ENCODE measurements around the gene CAMK4.
"Not testable (repeated sequence)": the region's sequence is repeated elsewhere in the genome, so short reads cannot be mapped to it uniquely, and the experiment has no call there.

The CAMK4 gene

DNA sequence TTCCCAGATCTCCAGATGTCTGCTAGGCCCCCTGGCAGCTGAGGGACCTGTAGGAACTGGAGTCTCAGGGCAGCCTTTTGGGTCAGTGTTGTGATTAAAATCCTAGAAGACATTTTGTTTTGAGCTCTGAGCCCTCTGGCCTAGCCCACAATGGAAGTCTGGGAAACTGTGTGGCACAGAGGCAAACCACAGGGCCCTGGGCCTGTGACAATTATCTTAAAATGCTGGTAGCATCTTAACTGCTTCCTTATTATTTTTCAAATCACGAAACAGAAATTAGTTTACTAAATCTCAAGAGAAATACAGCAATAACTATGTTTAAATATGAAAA, 162.6 kb downstream of the CAMK4 start:
- no peak for DNase-seq

DNA sequence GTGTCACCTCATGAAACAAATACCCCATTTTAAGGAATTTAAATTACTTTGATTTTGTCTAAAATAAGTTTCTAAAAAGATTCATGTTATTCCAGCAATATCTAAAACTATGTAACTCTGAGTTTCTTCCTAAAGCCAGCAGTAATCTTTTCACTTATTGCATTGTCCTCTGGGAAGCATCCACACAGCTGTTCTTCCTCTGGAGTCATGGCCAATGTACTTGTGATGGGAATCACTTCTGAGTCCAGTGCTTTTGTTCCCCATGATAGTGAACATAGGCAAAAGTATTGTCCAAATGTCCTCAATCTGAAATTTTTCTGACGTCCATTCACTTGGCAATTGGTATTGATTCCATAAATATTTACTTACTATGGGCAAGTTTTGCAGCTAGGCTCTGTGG, 163.2 kb downstream of the CAMK4 start:
- DNase-seq, result no peak

DNA sequence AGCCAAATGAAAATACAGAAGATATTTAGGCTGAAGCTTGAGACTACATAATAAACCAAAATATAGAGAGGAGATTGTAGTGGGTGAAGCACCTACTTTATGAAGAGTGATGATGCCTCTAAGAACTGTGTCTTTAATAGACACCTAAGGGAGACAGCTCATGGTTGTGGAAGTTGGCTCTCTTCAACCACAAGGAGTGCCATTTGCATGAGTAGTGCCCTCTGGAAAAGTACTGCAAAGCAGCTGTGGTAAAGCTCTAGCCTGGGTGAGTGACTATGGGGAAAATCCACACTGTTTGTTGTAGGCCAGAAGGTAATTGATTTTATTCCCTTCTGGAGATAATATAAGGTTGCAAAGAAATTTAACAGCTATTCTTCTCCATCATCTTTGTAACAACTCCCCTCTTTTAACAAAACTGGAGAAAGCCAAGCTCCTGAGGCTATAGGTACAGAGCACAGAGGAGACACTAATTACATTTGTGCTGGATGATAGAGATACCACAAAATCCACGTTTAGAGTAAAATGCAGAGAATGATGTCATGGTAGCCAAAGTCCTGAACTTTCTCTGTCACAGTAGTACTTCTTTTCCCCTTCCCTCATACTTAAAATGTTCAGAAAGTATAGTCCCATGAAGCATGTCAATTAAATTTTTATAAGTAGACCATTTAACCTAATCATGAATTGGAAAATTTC, 165.4 kb downstream of the CAMK4 start:
- DNase-seq, result no peak

DNA sequence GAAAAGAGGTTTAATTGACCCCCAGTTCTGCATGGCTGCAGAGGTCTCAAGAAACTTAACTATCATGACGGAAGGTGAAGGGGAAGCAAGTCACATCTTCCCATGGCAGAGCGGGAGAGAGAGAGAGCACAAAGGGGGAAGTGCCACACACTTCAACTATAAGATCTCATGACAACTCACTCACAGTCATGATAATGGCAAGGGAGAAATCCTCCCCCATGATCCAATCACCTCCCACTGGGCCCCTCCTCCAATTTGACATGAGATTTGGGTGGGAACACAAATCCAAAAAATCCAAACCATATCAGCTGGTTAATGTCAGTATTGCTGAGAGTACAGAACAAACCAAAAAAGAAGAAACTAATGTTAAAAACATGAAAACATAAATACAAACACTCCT, 168.0 kb downstream of the CAMK4 start:
- DNase-seq, result no peak

DNA sequence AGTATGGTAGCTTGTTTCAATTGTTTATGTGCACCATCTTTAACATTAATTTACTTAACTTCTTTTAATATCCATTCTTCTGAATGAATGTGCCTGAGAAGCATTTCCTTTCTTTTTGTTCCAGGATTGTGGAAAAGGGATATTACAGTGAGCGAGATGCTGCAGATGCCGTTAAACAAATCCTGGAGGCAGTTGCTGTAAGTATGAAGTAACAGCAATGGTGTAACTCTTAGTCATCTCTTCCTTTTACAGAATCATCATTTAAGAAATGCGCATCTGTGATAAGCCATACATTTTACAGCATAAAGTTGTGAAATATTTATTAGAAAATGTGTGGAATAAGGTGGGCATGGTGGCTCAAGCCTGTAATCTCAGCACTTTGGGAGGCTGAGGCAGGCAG, 170.4 kb downstream of the CAMK4 start:
- DNase-seq, result no peak

DNA sequence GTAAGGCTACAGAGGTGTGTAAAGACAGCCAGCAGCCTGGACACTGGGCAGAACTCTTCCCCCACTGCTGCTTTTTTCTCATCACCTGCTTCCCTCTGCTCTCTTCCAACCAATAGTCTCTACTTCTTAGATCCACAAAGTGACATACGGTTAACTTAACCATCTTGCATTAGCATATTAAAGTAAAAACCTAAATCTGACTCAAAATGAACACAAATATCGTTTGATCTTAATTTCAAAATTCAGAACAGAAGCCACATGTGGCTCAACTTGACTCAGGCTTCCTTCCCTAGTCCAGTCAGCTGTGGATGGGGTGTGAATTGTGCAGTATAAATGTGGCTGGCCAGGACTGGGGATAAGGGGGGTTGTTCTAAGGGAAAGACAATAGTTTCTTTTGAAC, 173.8 kb downstream of the CAMK4 start:
- no peak for DNase-seq

DNA sequence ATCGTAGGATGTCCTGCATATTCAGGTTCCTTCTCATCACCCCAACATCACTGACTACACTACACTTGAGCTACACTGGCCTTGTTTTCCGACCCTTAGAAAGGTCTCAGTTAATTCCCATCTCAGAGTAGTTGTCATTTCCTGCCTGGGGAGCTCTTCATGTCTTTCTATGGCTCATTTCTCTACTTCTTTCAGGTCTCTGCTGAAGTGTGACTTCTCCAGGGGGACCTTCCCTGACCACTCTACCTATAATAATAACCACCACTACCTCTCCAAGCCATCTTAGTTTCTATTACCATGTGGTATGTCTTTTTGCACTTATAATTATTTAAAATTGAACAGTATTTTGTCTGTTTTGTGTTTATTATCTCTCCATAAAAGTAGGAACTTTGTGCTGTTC, 174.9 kb downstream of the CAMK4 start:
- DNase-seq, result no peak

DNA sequence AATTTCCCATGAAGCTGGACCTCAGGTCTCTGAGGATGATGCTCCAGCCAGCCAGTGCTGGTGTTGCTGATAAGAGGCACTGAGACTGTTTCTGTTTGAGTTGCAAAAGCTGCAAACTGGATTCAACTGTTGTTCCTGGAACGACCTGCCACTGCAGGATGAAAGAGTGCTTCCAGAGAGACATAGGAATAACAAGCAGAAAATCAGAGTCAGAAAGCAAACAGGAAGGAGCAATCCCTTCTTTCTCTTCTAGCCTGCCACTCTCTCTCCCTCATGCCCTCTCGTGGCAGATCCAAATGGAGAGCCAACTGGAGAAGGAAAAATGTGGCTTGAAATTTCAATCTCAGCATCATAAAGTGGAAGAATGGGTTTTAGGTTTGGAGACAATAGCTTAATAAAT, 177.7 kb downstream of the CAMK4 start:
- DNase-seq, result no peak

DNA sequence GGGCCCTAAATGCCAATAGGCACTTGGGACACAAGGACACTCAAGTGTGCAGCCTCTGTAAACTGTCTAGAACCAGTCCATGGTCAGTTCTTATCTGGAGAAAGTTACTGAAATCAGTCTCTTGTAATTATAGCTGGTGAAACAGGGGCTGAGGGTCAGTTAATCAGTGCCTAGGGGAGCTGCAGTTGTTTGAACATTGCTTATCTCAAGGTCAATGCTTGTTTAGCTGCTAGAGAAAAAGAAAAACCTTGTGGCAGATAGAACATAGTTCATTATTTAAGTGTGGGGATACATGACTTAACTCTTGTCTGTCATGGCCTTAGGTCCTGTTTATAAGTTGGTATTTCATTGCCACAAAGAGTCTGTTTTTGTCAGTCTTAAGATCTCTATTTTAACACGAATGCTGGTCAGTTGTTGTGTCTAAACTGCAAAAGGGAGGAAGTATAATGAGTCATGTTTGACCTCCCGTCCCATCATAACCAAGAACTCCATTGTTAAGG, 180.1 kb downstream of the CAMK4 start:
- DNase-seq, result no peak

DNA sequence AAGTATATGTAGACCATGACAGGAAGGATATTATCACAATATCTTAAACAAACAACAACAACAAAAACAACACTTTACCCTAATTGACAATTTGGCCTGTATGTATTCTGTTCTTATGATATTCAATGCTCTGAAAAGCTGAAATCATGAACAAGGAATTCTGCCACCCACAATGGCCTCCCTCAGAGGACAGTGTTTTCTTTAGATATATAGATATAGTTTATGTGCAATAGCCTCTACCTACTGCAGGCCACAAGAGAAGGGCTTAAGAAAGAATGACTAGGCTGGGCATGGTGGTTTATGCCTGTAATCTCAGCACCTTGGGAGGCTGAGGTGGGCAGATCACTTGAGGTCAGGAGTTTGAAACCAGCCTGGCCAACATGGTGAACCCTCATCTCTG, 183.4 kb downstream of the CAMK4 start:
- DNase-seq, result no peak

DNA sequence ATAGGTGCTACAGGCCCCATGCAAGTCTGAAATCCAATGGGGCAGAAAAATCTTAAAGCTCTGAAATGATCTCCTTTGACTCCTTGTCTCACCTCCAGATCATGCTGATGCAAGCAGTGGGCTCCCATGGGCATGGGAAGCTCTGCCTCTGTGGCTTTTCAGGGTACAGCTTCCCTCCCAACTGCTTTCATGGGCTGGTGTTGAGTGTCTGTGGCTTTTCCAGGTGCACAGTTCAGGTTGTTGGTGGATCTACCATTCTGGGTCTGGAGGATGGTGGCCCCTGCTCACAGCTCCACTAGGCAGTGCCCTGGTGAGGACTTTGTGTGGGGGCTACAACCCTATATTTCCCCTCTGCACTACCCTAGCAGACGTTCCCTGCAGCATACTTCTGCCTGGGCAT, 184.6 kb downstream of the CAMK4 start:
- no peak for DNase-seq

DNA sequence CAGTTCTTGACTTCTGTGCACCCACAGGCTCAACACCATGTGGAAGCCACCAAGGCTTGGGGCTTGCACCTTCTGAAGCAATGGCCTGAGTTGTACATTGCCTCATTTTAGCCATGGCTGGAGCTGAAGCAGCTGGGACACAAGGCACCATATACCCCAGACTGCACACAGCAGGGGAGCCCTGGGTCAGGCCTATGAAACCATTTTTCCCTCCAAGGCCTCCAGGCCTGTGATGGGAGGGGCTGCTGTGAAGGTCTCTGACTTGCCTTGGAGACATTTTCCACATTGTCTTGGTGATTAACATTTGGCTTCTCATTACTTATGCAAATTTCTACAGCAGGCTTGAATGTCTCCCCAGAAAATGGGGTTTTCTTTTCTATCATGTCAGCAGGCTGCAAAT, 185.1 kb downstream of the CAMK4 start:
- not testable (repeated sequence) for DNase-seq

DNA sequence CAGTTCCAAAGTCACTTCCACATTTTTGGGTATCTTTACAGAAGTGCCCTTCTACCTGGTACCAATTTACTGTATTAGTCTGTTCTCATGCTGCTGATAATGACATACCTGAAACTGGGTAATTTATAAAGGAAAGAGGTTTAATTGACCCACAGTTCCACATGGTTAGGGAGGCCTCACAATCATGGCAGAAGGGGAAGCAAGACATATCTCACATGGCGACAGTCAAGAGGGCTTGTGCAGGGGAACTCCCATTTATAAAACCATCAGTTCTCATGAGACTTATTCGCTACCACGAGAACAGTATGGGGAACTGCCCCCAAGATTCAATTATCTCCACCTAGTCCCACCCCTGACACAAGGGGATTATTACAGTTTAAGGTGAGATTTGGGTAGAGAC, 185.9 kb downstream of the CAMK4 start:
- DNase-seq, result not testable (repeated sequence)

DNA sequence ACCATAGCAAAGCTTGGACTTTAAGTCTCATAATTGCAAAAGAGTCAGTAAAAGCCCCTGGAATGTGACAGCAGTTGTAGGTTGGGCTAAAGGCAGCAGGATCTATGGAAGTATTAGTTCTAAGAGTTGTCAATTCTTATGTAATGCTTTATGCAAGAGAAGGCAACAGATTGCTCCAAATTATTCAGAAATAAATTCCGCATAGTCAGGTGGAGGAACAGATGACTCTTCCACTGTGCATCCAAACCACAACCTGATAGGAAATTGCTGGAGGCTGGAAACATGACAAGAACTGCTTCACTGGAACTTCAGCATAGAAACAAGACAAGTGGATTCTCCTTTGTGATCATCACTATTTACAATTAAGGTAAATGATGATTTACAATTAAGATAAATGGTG, 187.1 kb downstream of the CAMK4 start:
- DNase-seq, result no peak

DNA sequence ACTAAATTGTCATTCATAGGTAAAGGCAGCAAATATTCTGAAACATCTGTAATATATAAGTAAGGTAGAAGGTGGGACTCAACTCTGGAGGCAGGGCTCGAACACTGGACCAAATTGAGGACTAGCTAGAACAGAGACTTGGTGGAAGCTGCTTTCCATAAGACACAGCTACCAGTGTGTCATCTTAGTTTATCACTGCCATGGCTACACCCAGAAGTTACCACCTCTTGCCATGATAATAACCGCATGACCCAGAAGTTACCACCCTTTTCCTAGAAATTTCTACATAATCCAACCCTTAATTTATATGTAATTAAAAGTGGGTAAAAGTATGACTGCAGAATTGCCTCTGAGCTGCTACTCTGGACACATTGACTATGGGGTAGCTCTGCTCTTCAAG, 188.4 kb downstream of the CAMK4 start:
- DNase-seq, result no peak

DNA sequence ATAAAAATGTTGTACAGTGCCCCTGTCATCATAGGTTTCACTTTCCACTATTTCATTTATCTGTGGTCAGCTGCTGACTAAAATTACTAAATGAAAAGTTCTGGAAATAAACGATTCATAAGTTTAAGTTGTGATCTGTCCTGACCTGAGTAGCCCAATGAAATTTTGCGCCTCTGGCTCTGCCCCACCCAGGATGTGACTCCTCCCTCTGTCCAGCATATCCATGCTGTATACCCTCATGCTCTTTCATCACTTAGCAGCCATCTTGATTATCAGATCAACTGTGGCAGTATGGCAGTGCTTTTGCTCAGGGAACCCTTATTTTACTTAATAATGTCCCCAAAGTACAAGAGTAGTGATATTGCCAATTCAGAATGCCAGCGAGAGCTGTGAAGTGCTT, 190.9 kb downstream of the CAMK4 start:
- no peak for DNase-seq

DNA sequence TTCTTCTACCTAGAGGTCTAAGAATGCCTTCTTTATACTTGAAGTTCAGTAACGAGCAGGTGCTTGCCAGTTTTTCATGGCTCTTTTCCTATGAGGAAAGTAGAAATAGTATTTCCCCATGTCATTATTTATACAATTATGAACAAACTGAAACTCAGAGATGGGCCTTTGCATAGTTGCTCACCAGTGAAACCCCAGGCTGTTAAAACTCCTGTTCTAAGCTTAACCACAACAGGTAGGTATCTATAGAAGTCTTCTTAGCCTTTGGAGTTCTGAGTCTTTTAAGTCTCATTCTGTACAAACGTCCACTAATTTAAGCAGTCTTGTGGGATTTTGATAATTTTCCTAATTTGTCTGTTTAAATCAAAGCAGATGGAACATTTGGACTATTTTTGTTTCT, 198.1 kb downstream of the CAMK4 start:
- DNase-seq, result no peak

DNA sequence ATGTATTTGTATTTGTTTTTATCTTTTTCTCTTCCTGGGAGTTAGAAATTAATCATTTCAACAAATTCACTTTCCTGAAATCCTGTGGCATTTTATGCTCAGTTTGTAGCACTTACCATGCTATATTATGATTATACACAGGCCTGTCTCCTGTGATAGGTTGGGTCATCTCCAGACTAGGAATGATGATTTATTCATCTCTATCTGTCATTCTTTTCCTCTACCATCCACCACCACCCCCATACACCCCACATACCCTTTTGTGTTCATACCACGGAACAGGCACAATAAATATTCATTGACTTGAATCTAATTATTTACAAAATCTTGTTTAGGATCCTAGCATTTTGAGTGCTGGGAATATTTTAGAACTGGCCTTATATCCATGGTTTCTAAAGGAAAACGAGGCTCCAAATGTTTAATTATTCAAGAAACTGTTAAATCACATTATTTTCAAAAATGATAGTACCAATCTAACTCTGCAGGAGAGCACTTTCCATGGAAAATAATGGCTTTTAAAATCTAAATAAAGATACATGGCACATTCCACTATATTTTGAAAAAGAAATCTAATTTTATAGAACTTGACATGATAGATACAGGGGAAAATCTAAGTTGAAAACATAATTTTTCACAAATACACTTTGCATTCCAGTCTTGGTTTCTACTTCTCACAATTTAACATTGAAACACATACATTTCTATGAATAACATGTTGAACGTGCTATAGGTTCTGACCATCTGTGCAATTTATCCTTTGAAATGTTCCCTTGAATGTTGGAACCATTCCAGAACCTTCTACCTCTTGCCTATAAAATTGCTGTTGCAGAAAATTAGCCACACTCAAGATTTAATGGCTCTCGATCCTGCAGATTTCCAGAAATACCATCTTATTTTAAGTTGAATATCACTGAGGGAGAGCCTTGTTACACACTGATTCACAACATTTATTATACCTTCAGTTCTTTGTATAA, 198.8 kb downstream of the CAMK4 start:
- no peak for DNase-seq

DNA sequence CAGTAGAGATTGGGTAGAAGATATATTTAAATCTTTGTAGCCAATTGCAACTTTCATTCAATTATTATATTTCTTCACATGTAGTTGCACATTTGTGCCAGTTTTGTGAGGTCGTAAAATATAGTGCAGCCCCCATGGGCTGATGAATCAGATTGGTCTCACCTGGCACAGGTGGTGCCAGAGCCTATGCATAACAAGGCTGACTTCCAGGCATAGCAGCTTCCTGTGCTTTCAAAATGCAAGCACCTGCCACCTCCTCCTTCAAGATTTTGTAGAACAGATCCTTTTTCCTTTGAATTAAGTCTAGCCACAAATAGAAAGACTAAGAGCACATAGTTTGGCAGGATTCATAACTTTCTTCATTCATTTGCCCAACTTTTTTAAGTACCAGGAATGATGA, 201.0 kb downstream of the CAMK4 start:
- no peak for DNase-seq

DNA sequence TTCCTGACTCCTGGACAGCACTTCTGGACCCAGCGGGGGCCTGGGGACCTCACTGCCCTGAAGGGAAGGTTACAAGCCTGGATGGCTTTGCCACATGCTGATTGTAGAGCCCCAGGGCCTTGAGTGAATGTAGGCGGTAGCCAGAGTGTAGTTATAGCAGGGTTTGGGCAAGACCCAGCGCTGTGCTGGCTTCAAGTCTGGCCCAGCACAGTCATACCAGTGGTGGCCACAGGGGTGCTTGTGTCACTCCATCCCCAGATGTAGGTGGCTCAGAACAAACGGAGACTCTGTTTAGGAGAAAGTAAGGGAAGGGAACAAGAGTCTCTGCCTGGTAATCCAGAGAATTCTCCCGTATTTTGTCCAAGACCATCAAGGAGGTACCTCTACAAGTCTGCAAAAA, 203.6 kb downstream of the CAMK4 start:
- no peak for DNase-seq

DNA sequence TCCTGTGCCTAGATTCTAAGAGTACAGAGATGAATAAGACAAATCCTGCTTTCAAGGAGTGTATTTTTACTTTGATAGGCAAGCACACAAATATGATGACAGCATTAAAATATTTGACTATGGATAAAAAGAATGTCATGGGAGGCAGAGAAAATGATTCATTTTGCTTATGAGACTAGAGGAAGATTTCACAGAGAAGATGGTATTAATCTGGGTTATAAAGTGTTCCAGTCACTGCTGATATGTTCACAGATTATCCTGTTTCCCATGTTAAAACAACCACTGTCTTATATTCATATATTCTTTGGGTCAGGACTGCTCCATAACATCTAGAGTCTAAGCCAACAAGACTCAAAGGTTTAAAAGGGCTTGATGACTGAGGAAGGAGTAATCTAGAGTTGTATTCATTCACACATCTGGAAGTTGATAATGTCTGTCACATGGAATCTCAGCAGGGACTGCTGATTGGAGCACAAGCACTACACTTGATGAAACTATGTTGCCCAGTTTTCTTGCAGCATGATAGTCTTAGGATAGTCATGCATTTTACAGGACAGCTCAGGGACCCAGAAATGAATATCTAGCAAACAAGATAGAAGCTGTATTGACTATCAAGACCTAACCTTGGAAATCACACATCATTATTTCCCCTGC, 208.8 kb downstream of the CAMK4 start:
- DNase-seq, result no peak

DNA sequence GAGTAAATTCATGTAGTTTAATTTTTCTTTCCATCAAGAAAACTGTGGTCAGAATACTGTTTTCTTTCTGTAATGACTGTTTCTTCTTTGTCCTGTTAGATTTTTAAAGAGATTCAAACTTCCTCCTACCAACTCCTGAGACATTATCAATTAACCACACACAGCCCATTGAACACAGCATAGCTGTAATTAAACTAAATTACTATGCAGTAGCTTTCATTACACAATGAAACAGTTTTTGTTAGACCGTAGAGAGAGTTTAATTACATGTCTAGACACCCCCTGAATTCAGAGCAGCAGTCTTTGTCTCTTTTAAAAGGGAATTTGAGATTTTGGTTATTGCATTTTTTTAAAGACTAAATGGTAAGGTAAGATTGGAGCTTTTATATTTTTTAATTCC, 210.6 kb downstream of the CAMK4 start:
- DNase-seq, result no peak

DNA sequence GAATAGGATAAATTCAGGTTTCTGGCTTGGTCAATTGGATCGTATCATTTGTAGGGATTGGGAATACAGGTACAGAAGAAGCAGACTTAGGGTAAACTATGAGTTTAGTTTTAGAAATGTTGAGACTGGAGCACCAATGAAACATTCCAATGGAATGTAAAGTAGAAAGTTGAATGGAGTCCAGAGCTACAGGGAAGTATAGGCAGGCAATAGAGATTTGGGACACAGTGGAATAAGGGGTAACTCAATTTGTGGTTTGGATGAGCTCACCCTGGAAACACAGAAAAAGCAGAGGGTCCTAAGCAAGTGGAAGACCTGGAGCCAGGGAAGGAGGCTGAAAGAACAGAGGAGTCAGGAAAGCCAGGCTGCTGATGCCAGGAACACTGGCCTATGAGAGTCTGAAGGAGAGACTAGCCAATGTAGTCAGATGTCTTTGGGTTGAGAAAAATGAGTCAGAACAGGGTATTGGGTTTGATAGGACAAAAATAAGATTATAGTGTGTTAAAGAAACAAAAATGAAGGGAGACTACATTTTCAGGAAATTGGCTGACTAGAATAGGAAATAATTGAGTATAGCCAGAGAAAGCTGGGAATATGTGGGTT, 215.4 kb downstream of the CAMK4 start:
- DNase-seq, result no peak

Measured in MV-4-11 (cell line).